NCI-H345 treated with DMSO at 0.1 percent for 48 hours (cell line): ENCODE measurements around the gene AK9.

Experiments used
- DNase-seq: peaks from one replicate; lab custom pipeline; 2025; ENCODE audit not compliant: unreplicated experiment; lab: John Stamatoyannopoulos, UW

The AK9 gene

DNA sequence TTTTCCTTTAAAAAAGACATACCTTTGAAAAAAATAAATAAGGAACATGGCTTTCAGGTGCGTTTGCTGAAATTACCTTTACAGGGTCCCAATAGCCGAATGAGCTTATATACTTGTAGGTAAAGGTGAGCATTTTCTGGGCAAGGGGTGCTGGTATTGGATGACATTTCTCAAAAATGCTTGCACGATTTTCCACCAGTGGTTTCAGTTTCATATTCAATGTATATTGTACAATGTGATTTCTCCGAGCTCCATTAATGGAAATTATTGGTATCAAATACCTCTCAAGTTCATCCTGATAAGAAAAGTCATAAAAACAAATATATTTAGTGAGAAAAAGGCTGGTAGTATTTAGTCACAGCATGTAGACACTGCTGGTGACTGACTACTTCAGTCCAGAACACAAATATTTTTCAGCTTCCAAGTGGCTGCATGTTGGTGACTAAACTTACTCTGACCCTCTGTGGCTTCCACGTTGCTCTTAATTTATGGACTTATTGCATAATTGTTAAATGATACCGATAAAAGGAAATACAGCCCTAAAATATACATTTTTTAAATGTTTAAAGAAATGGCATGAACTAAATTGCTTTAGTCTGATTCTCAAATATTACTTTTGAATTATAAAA, 175.1 kb downstream of the AK9 start:
- no peak for DNase-seq

DNA sequence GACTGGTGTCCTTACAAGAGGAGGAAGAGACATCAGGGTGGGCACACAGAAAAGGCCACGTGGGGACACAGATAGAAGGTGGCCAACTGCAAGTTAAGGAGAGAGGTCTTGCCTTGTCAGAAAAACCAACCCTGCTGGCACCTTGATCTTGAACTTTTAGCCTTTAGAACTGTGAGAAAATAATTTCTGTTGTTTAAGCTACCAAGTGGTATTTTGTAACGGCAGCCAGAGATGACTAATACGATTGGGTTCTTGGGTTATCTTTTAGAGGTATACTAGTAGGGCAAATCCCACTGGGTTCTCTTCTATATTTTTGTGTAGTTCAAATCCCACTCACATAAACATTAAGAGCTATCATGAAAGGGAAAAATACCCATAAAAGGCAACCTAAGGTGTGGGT, 176.1 kb downstream of the AK9 start:
- DNase-seq: no peak

DNA sequence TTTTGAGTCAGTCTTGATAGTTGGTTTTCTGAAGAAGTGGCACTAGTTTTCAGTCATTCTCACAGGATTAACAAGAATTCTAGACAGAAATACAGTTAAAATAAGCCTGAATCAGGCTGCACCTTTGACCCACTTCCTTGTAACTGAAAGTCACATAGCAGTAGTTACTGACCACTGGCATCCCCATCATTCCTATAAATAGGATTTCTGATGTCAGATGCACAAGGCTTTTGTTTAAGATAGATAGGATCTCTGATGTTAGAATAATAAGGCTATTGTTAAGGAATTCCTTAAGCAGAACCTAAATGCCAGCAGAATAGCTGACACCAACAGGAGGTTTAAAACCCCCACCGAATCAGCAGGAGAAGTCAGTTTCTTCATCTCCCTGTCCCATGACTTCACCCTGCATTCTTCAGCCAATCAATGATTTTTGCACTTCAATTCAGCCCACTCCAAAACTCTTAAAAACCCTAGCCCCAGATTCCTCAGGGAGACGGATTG, 177.4 kb downstream of the AK9 start:
- no peak for DNase-seq

DNA sequence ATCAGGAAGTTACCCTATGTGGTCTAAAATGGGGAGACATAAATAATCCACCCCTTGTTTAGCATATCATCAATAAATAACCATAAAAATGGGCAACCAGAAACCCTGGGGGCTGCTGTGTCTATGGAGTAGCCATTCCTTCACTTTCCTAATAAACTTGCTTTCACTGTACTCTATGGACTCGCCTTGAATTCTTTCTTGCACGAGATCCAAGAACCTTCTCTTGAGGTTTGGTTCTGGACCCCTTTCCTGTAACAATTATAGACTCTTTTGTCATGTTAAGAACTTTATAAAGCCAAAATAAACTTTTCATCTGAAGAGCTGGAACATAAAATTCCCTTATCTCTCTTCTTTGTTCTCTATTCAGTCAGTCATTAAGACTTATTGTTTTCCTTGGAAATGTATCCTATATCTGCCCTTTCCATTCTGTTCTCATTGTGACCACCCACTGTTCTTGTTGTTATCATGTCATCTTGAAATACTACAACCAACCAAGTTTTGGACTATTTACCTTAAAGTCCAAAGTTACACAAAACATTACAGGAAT, 178.7 kb downstream of the AK9 start:
- no peak for DNase-seq

DNA sequence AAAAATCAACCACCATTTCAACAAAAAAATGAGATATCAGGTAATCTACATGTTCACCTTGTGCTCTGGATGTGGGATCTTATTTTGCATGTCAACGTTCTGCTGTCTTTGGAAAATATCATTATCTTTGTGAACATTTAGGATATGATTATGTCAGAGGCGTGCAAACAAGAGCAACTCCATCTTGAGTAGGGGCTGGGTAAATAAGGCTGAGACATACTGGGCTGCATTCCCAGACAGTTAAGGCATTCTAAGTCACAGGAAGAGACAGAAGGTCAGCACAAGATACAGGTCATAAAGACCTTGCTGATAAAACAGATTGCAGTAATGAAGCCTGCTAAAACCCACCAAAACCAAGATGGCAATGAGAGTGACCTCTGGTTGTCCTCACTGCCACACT, 179.2 kb downstream of the AK9 start:
- DNase-seq: no peak

DNA sequence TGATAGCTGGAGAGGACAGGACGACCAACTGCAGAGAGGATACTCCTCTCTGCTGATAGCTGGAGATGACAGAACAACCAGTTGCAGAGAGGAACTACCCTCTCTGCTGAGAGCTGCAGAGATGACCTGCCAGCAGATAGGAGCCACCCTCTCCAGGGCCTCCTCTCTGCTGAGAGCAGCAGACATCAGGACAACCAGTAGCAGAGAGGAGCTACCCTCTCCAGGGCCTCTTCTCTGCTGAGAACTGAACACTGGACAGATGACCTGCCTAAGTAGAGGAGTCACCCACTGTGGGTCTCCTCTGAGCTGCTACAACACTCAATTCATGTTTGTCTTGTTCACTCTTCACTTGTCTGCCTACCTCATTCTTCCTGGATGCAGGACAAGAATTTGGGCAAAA, 180.6 kb downstream of the AK9 start:
- no peak for DNase-seq

DNA sequence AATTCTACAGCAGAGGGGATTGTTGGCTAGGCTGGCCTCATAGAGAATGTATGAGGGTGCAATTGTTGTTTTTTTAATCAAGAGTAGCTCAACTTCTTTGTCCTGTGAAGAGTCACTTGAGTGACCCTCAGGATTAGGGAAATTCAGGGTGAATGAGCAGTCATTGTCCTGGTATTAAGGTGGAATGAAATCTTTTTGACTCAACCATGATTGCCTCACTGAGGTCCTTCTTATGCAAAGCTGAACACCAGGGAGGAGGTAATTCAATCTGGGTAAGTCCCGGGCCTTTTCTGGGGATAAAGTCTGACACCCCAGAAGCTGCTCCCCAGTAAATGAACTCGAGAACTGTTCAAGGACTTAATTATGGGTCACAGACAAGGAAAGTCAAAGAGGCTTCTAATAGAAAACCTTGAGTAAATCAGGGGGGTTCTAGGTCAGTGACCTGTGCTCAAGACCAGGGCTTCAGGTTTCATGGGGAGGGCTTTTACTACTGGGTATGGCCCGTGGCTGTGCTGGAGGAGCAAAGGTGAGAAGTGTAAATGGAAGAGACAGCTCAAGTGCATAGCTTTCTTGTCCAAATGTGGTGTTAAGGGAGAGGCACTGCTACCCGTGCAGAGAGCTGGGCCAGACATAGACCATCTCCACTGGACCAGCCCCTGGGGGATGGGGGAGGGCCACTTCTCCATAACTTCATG, 182.7 kb downstream of the AK9 start:
- no peak for DNase-seq

DNA sequence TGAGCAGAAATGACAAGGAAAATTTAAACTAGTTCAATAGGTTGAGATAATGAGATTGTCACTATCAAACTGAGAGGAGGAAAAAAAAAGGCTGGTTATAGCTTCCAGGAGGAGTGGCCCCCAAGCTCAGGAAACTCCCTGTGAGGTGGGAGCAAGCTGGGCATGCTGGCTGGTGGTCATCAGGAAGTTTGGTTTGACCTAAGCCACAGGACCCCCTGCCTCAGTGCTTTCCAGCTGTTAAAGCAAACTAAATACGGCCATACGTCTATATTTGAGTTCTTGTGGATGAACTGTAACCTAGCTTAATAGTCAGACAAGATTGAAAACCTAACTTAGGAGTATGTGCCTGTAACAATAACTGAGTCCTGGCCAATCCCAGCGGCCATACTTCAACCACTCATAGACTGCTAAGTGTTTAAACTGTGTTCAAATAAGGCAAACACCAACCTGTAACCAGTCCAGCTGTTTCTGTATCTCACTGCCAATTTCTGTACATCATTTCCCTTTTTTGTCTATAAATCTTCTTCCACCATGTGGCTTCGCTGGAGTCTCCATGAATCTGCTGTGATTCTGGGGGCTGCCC, 183.4 kb downstream of the AK9 start:
- DNase-seq: no peak

DNA sequence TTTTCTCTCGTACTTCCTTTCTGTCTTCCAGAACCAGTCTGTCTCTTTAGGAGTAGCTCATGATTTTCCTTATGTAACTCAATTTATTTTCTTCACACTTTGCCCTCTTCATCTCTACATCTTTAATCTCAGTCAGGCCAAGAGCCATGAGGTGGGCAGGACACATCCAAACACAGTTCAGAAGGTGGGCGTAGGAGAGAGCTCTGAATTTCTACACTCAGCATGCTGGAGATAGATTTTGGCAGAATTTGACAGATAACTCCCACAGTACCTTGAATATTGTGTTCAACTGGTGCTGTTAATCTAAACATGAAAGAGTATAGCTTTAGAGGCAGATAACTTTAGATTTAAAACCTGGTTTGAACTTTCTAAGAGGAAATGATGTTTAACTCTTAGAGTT, 184.2 kb downstream of the AK9 start:
- no peak for DNase-seq

DNA sequence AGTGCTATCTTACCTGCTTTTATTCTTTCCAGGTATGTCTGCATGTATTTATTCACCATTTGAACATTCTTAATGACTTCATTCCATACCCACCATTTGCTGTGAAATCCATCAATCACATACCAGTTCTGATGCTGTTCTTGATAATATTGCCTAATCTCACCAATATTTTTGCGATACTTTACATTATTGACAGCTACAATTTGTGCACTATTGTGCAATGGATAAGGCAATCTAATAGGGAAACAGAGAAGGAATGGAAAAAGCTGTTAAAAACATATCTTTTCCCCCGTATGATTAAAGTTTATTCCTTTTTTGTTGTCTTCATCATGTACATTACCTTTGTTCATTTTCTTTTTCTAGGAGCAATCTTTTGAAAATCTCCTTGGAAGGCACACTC, 184.7 kb downstream of the AK9 start:
- no peak for DNase-seq

DNA sequence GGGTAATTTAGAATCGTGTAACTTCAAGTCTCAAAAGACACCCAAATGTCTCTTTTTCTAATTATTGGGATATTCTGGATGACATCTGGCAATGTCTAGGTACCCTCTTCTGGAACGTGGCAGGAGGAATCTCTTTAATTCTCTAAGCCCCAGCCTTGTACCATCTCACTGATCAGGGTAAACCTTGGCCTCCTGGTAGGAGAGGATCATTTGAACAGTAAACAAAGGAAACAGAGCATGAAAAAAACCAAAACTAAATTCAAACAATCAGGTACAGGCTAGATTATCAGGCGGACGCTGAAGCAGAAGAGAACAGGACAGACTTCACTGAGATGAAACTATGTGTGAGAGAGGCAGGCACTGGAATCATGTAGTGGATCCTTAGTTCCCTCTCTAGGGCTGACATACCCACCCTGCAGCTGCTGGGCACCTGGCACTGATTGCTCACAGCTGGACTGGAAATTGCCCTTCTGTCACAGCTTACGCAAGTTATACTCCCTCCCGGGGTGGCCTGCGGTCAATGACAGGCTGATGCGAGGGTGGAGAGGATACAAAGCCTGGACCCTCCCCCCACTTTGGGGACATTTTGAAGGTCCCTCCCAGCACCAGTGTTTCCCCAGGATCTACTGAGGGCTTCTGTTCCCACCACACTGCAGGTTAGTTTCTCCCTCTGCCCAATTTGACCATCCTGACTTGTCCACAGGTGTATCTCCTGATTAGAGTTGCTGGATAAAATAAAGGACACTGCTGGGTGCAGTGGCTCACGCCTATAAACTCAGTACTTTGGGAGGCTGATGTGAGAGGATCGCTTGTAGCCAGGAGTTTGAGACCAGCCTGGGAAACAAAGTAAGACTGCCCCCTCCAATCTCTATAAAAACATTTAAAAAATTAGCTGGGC, 187.4 kb downstream of the AK9 start:
- no peak for DNase-seq

DNA sequence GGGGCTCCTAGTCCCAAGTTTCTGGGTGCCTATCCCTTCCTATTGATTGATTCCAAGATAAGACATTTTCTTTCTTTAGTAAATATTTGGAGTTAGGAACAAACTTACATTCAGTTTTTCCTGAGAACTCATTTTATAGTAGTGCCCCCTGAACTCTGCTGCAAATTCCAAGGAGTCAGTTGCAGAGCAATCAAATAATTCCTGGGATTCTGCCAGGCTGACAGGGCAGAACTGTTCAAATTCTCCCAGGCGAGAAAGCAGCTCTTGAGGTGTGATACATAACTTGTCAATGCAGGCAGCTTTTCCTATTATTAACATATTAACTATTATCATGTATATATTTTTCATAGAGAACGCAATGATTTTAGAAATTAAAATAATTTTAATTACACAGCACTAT, 192.1 kb downstream of the AK9 start:
- DNase-seq: no peak

DNA sequence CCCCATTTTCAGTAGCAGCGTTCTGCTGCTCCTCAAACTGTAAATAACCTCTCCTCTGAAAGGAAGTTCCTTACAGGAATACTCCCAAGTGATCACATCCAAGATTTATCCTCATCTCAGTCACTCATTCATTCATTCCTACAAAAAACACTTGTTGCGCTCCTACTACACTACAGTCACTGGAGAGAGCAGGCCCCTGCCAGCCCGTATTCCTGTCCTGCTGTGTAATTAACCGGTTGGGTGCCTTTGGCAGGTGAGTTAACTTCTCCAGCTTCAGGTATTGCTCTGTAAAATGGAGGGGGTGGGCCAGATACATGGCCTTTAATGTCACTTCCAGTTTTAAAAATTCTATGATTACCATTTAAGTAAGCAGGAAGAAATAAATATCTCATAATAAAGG, 192.9 kb downstream of the AK9 start:
- peak; percentile 21 for DNase-seq

DNA sequence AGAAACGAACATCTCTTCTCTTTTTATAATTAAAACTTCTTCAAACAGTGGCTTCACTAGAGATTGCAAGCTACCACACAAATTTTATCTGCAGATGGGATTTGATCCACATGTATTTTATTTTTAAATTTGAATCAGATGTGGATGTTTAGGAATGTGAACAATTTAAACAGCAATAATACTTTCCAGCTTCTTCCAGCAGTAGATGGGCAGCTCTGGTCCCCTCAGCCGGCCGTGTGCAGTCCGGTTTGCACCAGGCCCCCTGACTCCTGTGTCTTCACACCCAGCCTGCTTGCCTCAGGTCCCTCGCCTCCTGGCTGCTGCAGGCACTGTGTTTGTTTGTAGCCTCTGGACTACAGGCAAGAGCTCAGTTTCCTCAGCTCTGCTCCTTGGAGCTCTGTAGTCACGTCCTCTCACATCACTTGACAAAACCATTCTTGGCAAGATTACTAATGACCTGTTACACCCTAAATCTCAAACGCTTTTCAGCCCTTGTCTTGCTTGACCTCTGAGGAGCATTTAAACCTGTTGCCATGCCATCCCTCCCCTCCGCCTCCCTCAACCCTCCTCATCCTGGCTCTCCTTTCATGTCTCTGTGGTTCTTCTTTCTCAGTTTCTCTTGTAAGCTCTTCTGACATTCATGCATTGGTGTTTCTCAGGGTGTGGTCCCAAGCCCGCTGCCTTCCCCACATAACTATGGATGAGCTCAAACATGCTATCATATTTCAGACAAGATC, 194.8 kb downstream of the AK9 start:
- DNase-seq: no peak

DNA sequence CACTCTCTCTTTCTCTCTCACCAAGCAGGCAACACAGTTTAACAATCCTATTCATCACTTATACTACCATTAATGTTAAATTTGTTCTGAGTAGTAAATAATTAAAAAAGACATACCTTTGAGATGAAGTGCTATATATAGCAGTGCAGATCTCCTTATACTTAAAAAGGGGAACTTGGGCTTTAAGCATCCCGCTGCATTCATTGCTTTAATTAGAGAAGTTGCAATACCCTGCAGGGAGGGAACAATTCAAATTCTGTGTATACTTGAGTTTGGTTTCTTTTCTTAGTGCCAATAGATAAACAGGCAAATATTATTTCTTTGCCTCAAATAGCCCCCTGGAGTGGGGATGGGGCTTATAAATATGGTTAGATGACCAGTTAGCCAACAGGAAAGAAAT, 197.1 kb downstream of the AK9 start:
- no peak for DNase-seq

DNA sequence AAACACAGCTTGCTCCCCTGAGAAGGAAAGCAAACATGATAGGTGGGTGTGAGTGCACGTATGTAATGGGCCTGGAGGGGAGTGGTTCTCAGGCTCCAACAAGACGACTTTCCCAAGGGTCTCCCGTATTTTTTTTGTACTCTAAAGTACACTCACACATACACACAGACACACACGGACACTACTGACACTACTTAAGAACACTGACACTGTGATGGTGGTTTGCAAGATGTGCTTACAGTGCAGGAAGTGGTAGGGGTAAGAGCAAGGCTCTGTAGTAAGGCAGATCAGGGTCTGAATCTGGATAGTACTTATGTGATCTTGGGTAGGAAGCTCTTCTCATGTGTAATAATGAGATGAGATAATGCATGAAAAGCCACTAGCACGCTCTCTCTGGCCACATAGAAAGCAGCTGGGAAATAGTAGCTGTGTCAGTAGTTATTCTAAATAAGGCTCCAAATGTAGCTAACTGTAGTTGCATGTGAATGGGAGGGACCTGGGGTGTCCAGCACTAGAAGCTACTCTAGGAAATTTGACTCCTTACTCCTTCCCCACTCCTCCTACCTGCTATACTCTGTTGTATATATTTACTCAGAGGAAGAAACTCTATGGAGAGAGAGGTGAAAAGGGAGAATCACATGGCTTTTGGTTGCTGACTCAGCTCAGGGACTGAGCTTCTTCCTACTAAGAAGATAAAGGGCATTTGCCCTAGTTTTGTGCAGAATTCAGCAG, 199.6 kb downstream of the AK9 start:
- no peak for DNase-seq

DNA sequence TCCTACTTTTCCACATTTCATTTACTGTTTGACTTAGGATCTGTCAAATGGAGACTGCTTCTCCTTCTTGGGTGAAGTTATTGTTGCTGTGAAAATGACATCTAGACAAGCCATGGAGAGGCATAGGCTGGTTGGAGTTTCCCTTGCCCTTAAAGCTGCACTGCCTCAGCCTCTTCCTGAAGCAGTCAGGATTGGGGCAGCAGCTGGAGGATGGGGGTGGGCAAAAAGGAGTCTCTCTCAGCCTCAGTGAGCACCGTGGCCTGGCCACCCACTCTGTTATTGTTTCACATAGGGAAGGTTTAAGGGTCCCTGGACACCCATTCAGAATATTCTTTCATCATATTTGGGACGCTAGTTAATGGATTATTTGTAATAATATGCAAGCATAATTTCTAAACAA, 200.3 kb downstream of the AK9 start:
- no peak for DNase-seq

DNA sequence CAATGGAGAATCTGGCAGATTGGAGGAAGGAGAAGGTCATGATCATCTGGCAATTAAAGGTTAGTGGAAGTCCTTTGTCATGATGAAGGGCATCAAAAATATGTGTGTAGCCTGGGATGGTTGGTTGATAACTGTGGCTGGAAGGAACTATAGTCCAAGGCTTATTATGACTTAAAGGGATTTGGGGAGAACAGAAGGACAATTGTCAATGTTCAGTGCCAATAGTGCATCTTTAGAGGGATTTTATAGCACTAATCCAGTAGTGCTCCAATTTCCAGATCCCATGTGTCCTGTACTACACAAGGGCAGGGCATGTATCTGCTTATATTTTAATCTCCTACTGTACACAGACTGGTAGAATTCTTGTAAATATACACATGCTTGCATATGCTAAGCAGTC, 203.0 kb downstream of the AK9 start:
- DNase-seq: no peak

DNA sequence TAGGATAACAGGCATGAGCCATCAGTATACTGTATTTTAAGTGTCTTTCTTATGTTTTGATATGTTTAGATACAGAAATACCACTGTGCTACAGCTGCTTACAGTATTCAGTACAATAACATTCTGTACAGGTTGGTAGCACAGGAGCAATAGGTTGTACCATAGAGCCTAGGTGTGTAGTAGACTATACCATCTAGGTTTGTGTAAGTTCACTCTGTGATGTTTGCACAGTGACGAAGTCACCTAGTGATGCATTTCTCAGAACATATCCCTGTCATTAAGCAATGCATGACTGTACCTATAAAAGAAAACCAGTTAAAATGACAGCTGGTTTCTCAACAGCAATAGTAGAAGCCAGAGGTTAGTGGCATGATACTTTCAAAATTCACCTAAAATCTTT, 204.9 kb downstream of the AK9 start:
- DNase-seq: no peak
